ENCODE results near the gene SLC29A3. TPM values are rescaled to one million over a fixed set of nuclear protein-coding genes. Genes with fewer than 3 reads are reported as not detected.

Gene SLC29A3
- total RNA-seq, 1 donor = 10.8 TPM

- peak in 2 of 3 donors; percentile 44 to 78 for DNase-seq (ENCODE audit: low read depth in 2 of 3, low spot score in 2 of 3)
These were observed 19.8 kb upstream of the SLC29A3 start for GRCh38 chr10:71299071-71299785.

GRCh38 chr10:71300555-71301370 lies 18.3 kb upstream of the SLC29A3 start:
- no peak for DNase-seq (ENCODE audit: low read depth in 2 of 3, low spot score in 2 of 3)

DNA sequence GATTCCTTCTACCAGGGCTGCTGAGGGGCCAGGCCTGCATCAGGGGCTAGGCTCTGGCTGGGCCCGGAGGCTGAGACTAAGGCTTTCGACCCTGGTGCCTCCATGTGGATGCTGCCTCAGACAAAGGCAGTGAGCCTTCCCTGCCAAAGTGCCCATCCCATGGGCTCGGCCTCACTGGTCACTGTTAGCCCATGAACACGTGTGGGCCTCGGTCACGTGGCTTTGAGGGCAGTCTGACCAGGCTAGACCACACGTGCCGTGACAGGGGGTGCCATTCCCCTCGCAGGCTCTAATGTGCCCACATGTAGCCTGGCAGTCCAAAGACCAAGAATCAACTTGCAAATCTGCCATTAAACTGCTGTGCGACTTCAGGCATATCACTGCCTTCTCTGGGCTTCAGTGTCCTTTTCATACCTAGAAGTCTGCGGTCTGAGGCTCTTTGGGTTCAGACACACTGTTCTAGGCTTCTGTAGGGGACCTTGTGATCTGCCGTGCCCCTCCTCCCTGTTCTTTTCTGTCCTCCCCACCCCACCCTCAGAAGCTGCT lies 17.6 kb upstream of the SLC29A3 start:
- DNase-seq (ENCODE audit: low read depth in 2 of 3, low spot score in 2 of 3) = no peak

DNA sequence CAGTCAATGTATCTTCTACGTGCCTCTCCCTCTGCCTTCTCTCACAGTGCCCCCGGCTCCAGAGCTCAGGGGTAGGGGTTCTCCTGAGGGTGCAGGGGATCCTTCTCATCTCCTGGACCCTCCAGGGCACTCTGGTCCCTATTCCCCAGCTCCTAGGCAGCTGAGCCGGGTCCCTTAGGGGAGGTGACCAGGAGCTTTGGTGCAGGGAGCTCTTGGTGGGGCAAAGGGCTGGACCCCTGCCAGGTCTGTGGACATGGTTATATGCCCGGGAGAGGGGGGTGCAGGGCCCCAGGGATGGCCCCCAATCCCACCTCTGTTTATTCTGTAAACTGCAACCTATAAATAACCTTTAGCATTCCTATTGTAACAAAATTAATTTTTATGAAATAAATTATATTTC lies 16.6 kb upstream of the SLC29A3 start:
- no peak for DNase-seq (ENCODE audit: low read depth in 2 of 3, low spot score in 2 of 3)

DNA sequence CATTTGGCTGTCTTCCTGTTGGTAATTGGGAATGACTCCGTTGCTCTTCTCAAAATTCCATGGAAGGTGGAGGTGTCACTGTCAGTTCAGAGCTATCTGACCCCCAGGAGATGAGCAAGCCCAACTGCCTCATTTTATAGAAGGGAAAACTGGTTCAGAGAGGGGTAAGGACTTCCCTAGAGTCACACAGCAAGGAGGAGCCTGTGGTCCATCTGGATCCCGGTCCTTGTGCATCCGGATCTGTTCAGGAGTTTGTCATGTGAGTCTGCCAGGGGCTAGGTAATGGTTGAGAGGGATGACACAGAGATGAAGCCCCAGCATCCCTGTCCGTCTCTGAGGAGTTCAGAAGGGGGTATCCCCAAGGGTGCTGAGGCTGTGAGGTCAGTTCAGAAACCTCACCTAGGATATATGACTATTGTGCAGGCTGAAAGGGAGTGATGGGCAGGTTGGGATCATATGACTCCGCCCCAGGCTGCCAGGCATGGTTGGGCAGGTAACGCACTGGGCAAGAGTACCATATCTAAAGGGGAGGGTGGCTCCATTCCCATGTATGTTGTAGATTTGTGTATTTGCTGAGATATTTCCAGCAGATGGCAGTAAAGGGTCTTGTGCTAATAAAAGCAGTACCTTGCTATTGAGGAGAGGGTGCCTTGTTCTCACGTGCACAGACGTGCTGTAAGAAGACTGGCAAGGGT lies 16.0 kb upstream of the SLC29A3 start:
- DNase-seq (ENCODE audit: low read depth in 2 of 3, low spot score in 2 of 3) = peak in 2 of 3 donors; percentile 60 to 80

DNA sequence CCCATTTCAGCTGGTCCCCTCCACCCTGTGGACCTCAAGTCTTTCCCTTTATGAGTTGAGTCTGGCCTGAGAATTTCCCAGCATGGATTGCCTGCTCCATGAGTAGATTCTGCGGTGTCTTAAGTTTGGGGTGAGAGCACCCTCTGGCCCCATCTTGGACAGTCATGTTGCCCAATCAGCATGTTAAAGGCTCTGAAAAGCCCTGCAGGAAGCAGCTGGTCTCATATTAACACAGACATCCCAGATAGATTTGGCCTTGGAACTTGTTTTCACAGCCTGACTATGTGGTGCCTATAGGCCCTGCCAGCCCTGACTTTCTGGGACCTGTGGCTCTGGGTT lies 15.5 kb upstream of the SLC29A3 start:
- no peak for DNase-seq (ENCODE audit: low read depth in 2 of 3, low spot score in 2 of 3)

DNA sequence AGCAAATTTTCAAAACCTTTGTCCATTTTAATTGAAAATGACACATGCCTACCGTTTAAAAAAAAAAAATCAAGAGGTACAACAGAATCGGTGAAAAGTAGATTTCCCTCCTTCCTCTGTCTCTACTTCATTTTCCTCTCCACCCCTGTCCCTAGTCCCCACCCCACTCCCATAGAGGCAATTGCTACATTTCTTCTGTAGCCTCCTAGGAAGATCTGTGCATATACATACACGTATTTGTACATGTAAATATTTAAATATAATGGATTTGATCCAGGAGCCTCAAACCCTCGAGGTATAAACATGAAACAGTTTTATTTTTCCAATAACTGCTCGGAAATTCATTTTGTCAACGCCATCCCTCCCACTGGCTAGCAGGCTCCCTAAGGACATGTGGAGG lies 14.1 kb upstream of the SLC29A3 start:
- DNase-seq (ENCODE audit: low read depth in 2 of 3, low spot score in 2 of 3) = no peak

DNA sequence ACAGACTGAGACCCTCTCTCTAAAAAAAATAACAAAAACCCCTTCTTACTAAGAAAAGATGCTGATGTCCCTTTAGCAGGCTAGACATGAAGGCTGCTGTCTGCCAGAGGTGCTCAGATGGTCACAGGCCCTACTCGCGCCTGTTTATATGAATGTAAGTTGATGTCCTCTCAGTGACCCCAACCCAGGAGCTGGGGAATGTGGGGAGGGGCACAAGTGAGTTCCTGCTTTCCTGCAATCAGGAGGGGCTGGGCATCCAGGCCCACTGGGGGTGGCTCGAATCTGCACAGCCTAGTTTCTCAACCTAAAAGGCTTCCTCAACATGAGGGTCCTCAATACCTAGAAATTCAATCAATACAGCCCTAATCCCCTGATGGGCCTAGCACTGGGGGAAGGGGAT lies 12.1 kb upstream of the SLC29A3 start:
- DNase-seq (ENCODE audit: low read depth in 2 of 3, low spot score in 2 of 3) = no peak

DNA sequence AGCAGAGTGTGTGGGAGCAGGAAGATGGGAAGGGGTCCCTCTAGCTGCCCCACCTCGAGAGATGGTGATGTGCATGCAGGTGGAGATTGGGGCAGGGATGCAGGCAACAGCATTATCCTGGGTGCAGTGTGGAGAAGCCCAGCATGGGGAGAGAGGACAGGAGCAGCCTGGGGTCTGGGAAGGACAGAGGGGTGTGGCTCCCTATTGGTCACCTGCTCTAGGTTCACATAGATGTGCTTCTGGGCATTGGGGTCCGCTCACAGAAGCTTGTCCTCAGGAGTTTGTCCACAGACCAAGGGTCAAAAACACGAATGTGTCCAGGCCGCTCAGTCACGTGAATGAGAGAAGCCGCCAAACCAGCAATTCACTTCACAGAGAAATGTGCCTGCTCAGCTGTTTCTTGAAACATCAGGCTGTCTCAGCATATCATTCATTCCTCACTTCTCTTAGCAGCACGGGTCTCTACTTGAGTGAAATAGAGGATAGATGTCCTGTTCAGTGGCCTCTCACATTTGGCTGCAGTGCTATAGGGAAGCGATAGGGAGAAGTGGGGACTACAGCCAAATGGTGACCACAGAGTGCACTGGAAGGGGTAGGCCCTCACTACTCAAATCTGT lies 11.5 kb upstream of the SLC29A3 start:
- DNase-seq (ENCODE audit: low read depth in 2 of 3, low spot score in 2 of 3) = no peak

GRCh38 chr10:71308244-71308643 lies 10.8 kb upstream of the SLC29A3 start:
- no peak for DNase-seq (ENCODE audit: low read depth in 2 of 3, low spot score in 2 of 3)

- no peak for DNase-seq (ENCODE audit: low read depth in 2 of 3, low spot score in 2 of 3)
These were observed 10.1 kb upstream of the SLC29A3 start for GRCh38 chr10:71308985-71309384.

DNA sequence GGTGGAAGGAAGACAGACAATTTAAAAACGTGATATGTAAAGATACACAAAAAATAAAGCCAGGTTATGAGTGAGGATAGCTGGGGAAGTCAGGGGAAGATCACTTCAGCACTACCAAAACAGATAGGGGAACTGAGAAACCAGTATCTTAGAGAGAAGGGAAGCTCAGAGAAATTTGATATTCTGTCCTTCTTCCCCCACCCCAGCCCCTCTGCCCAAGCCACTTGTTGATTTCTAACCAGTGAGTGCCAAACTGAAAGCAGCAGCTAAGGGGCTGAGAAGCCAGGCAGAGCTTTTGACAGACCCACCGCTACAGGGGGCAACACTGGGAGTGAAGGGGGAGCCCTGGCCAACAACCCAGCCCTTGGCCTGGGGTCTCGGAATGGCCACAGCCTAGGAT lies 9.1 kb upstream of the SLC29A3 start:
- no peak for DNase-seq (ENCODE audit: low read depth in 2 of 3, low spot score in 2 of 3)

- DNase-seq (ENCODE audit: low read depth in 2 of 3, low spot score in 2 of 3) = no peak
These were observed 6.8 kb upstream of the SLC29A3 start for GRCh38 chr10:71312220-71312619.

GRCh38 chr10:71312811-71313789 lies 6.0 kb upstream of the SLC29A3 start:
- no peak for DNase-seq (ENCODE audit: low read depth in 2 of 3, low spot score in 2 of 3)

DNA sequence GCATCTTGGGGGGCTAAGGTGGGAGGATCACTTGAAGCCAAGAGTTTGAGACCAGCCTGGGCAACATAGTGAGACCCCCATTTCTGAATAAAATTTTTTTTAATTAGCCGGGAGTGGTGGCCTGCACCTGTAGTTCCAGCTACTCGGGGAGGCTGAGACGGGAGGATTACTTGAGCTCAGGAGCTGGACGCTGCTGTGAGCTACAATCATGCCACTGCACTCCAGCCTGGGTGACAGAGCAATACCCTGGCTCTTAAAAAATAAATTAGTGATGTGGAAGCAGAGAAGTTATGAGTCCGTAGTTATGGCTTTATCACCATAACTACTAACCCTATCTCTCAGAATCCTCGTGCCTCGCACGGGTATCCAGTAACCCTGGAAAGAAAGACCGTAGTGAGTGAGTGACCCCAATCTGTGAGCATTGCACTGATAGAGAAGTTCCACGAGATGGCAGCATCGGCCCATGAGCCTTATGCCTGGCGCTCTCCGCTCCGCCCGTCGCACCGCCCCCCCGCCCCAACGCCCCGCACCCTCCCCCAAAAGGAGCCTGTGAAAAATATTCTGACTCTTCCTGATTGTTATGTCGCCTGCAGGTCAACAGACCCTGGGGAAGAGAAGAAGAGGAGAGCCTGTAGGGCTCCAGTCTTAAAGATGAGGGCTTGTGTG lies 4.9 kb upstream of the SLC29A3 start:
- DNase-seq (ENCODE audit: low read depth in 2 of 3, low spot score in 2 of 3) = peak; percentile 31 to 58 (median 40)

- no peak for DNase-seq (ENCODE audit: low read depth in 2 of 3, low spot score in 2 of 3)
These were observed 4.3 kb upstream of the SLC29A3 start for GRCh38 chr10:71314694-71315225.

- DNase-seq (ENCODE audit: low read depth in 2 of 3, low spot score in 2 of 3) = peak in 2 of 3 donors; percentile 49 to 53
These were observed 2.8 kb upstream of the SLC29A3 start for GRCh38 chr10:71316056-71316785.

- no peak for DNase-seq (ENCODE audit: low read depth in 2 of 3, low spot score in 2 of 3)
These were observed 2.3 kb upstream of the SLC29A3 start for GRCh38 chr10:71316786-71317160.
